Breast epithelium (tissue), 4 donors: Measurements from ENCODE around the gene ANKRD36C. TPM values are rescaled to one million over a fixed set of nuclear protein-coding genes. Genes with fewer than 3 reads are reported as not detected.
"Not testable (repeated sequence)": the region's sequence is repeated elsewhere in the genome, so short reads cannot be mapped to it uniquely, and the experiment has no call there.

ENCODE experiments used
- DNase-seq, 2 donors: peaks; one replicate each; pipeline ENCODE4 v3.0.0-alpha.2; 2019; ENCODE audit warnings: low spot score in 2 of 2
- H3K27ac ChIP-seq, 2 donors: fragments of 200-600 bp; sonication (generic) in 1 of 2; one replicate each; pipeline ENCODE4 v1.5.1; 2016 to 2019; ENCODE audit warnings: mild to moderate bottlenecking in 1 of 2
- H3K27me3 ChIP-seq, 2 donors: fragments of 200-600 bp; sonication (generic) in 1 of 2; one replicate each; pipeline versions ENCODE4 v1.5.1 to v1.6.0; 2017 to 2019; ENCODE audit warnings: control low read depth in 1 of 2, mild to moderate bottlenecking in 1 of 2
- H3K36me3 ChIP-seq: fragments of 200-600 bp; one replicate; pipeline ENCODE4 v1.5.1; 2019
- H3K4me1 ChIP-seq, 2 donors: fragments of 200-600 bp; sonication (generic); one replicate each; pipeline ENCODE4 v1.5.1; 2016 to 2019; ENCODE audit warnings: control low read depth in 1 of 2
- H3K4me3 ChIP-seq, 3 donors: fragments of 200-600 bp; sonication (generic); 1 replicate in 2 of 3; 2 replicates in 1 of 3; pipeline ENCODE4 v1.5.1; 2016 to 2019; ENCODE audit warnings: mild to moderate bottlenecking in 3 of 3, moderate library complexity in 2 of 3
- H3K9me3 ChIP-seq, 2 donors: fragments of 200-600 bp; sonication (generic) in 1 of 2; one replicate each; pipeline ENCODE4 v1.5.1; 2016 to 2019; ENCODE audit warnings: control low read depth in 1 of 2
- CTCF ChIP-seq, 3 donors: fragments of 450-650 bp; IDR thresholded peaks; one replicate each; pipeline ENCODE4 v1.5.1; 2016 to 2017; ENCODE audit warnings: antibody characterized with exemption in 3 of 3, mild to moderate bottlenecking in 3 of 3, moderate library complexity in 3 of 3
- POLR2A ChIP-seq: fragments of 450-650 bp; IDR thresholded peaks from one replicate; pipeline ENCODE4 v1.6.1; 2016; ENCODE audit warnings: antibody characterized with exemption, mild to moderate bottlenecking, moderate library complexity
- POLR2AphosphoS5 ChIP-seq, 3 donors: sonication (generic); formaldehyde crosslinking; IDR thresholded peaks; one replicate each; pipeline ENCODE4 v1.6.1; 2017; ENCODE audit warnings: antibody characterized with exemption in 3 of 3
- intact Hi-C: fragments of 100-400 bp; cut with DNase I; formaldehyde crosslinking; loops from one replicate; pipeline ENCODE4 v1.15.1; 2023; ENCODE audit warnings: low total_unique reads
- total RNA-seq, 3 donors: library from RNA; depleted of rRNA; stranded (reverse); fragments of >200 nt; gene quantifications; one replicate each; pipeline ENCODE4 v1.1.0, GENCODE V29; 2016

The ANKRD36C gene
- total RNA-seq, 3 donors from 2014 or later, result 54.7 to 407 (median 81.3) TPM

GRCh38 chr2:96010320-96011128 lies 18.9 kb upstream of the ANKRD36C start:
- TF ChIP-seq POLR2A (peak; percentile 25), POLR2AphosphoS5 (IDR thresholded peaks at IDR 0.05) (peak in 1 of 3 donors; percentile 61)
- H3K4me1 ChIP-seq, H3K27me3 ChIP-seq, H3K36me3 ChIP-seq, H3K9me3 ChIP-seq, intact Hi-C loops: not testable (repeated sequence)
- peak; percentile 94 to 96 for DNase-seq
- H3K27ac ChIP-seq, result peak overlapping the region; percentile 87 to 95
- H3K4me3 ChIP-seq, result peak overlapping the region; percentile 45 to 72 (median 48)

GRCh38 chr2:96009833-96010232 lies 18.2 kb upstream of the ANKRD36C start:
- H3K4me1 ChIP-seq, H3K27me3 ChIP-seq, intact Hi-C loops, H3K36me3 ChIP-seq, H3K9me3 ChIP-seq: not testable (repeated sequence)
- H3K4me3 ChIP-seq, result peak overlapping the region; percentile 45 to 72 (median 48)
- H3K27ac ChIP-seq, result peak overlapping the region; percentile 87 to 95
- DNase-seq, result peak in 1 of 2 donors; percentile 50

- H3K4me3 ChIP-seq, DNase-seq, intact Hi-C loops: not testable (repeated sequence)
Measured at GRCh38 chr2:96008051-96008450, 16.4 kb upstream of the ANKRD36C start.

GRCh38 chr2:96006248-96006647 lies 14.6 kb upstream of the ANKRD36C start:
- intact Hi-C loops, DNase-seq, H3K27me3 ChIP-seq, H3K4me3 ChIP-seq, H3K36me3 ChIP-seq, H3K9me3 ChIP-seq, H3K4me1 ChIP-seq, H3K27ac ChIP-seq: not testable (repeated sequence)

More at GRCh38 chr2:96008051-96008450, 16.4 kb upstream of the ANKRD36C start:
- H3K27ac ChIP-seq, H3K27me3 ChIP-seq, H3K9me3 ChIP-seq, H3K4me1 ChIP-seq, H3K36me3 ChIP-seq: not testable (repeated sequence)

GRCh38 chr2:95992520-95993272 lies 1.1 kb upstream of the ANKRD36C start:
- intact Hi-C loops, result not testable (repeated sequence)

GRCh38 chr2:95992102-95992501 lies 478 bp upstream of the ANKRD36C start:
- H3K9me3 ChIP-seq, H3K4me1 ChIP-seq, H3K36me3 ChIP-seq, DNase-seq, H3K27me3 ChIP-seq, intact Hi-C loops: not testable (repeated sequence)
- H3K4me3 ChIP-seq, result peak overlapping the region; percentile 48 to 87 (median 72)
- H3K27ac ChIP-seq, result peak overlapping the region; percentile 74 to 88

More at GRCh38 chr2:95992520-95993272, 1.1 kb upstream of the ANKRD36C start:
- not testable (repeated sequence) for H3K27me3 ChIP-seq, H3K4me1 ChIP-seq, H3K9me3 ChIP-seq, H3K36me3 ChIP-seq
- peak in 1 of 2 donors; percentile 67 for DNase-seq
- TF ChIP-seq CTCF (IDR thresholded peaks at IDR 0.05), result peak; percentile 97 to 99 (median 98)
- peak overlapping the region; percentile 74 to 88 for H3K27ac ChIP-seq
- peak overlapping the region; percentile 48 to 87 (median 72) for H3K4me3 ChIP-seq

GRCh38 chr2:95990884-95991283 lies 740 bp downstream of the ANKRD36C start:
- H3K4me1 ChIP-seq, intact Hi-C loops, H3K9me3 ChIP-seq, H3K27me3 ChIP-seq, DNase-seq, H3K36me3 ChIP-seq: not testable (repeated sequence)
- H3K4me3 ChIP-seq, result peak overlapping the region; percentile 49 to 87 (median 72)
- H3K27ac ChIP-seq, result peak overlapping the region in 1 of 2 donors; percentile 93

- H3K9me3 ChIP-seq, H3K27ac ChIP-seq, H3K27me3 ChIP-seq, H3K4me3 ChIP-seq, intact Hi-C loops, H3K4me1 ChIP-seq, H3K36me3 ChIP-seq, DNase-seq: not testable (repeated sequence)
Measured at GRCh38 chr2:95951662-95952061, 40.0 kb downstream of the ANKRD36C start.

GRCh38 chr2:95948039-95948438 lies 43.6 kb downstream of the ANKRD36C start:
- H3K27ac ChIP-seq, DNase-seq, H3K36me3 ChIP-seq, H3K4me3 ChIP-seq, H3K9me3 ChIP-seq, intact Hi-C loops, H3K4me1 ChIP-seq, H3K27me3 ChIP-seq: not testable (repeated sequence)

- H3K27ac ChIP-seq, H3K36me3 ChIP-seq, H3K4me1 ChIP-seq, H3K27me3 ChIP-seq, H3K9me3 ChIP-seq, H3K4me3 ChIP-seq, intact Hi-C loops: not testable (repeated sequence)
- peak in 1 of 2 donors; percentile 51 for DNase-seq
Measured at GRCh38 chr2:95939947-95940346, 51.7 kb downstream of the ANKRD36C start.

GRCh38 chr2:95930740-95931139 lies 60.9 kb downstream of the ANKRD36C start:
- intact Hi-C loops, H3K4me1 ChIP-seq, H3K9me3 ChIP-seq: not testable (repeated sequence)

GRCh38 chr2:95917007-95917406 lies 74.6 kb downstream of the ANKRD36C start:
- H3K27me3 ChIP-seq, intact Hi-C loops, H3K9me3 ChIP-seq, H3K27ac ChIP-seq, H3K4me3 ChIP-seq, DNase-seq, H3K36me3 ChIP-seq, H3K4me1 ChIP-seq: not testable (repeated sequence)

More at GRCh38 chr2:95930740-95931139, 60.9 kb downstream of the ANKRD36C start:
- not testable (repeated sequence) for H3K27me3 ChIP-seq, H3K4me3 ChIP-seq, DNase-seq, H3K36me3 ChIP-seq, H3K27ac ChIP-seq
